Measurements from ENCODE around the gene SELENOM.
"Not testable (repeated sequence)": the region's sequence is repeated elsewhere in the genome, so short reads cannot be mapped to it uniquely, and the experiment has no call there.

The SELENOM gene

GRCh38 chr22:31103899-31104694 lies 3.3 kb downstream of the SELENOM start:
- no peak for DNase-seq

GRCh38 chr22:31103111-31103510 lies 4.3 kb downstream of the SELENOM start:
- DNase-seq, result no peak

DNA sequence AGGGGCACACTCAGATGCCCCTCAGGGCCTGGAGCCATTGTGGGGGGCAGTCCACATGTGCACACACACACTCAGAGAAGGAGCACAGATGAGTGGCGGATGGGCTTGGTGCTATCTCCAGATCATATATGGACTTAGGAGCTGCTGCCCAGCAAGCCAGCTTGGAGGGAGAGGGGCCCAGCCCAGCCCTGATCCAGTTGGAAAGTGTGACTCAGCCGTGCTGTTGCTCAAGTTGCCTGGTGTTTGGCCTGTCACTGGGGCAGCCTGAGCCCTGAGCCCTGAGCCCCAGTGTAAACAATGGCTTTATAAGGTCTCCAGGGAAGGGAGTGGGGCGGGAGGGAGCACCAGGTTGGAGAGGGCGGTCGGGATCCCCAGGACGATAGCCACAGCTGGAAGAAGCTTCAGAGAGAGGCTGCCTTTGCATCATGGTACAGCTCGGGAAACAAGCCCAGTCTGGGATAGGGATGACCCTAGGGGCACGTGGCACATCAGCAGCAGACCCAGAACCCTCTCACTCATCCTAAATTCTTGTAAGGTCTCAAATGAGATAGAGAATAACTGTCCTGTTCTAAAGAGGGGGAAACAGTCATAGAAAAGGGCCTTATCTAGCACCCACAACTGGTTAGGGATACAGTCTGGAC lies 4.8 kb downstream of the SELENOM start:
- DNase-seq, result no peak

GRCh38 chr22:31100762-31101525 lies 6.4 kb downstream of the SELENOM start:
- no peak for DNase-seq

GRCh38 chr22:31099841-31100761 lies 7.3 kb downstream of the SELENOM start:
- no peak for DNase-seq

DNA sequence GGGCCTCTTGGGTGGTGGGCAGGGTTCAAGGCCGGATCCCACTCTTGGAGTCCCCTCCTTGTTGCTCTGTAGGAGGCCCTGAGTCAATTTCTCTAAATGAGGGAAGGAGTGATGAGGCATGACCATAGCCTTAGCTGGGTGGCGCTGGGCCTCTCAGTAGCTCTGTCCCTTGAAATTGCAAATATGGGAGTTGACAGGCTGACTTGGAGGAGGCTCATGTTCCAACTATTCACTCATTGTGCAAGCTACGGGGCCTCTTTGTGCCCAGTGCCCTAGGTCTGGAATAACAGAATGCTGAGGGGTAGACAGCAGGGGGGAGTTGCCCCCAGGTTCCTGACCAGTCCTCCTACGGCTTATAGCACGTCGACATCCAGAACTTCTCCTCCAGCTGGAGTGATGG lies 8.0 kb downstream of the SELENOM start:
- DNase-seq, result no peak

- DNase-seq, result no peak
These were observed 8.7 kb downstream of the SELENOM start for GRCh38 chr22:31098632-31099110.

DNA sequence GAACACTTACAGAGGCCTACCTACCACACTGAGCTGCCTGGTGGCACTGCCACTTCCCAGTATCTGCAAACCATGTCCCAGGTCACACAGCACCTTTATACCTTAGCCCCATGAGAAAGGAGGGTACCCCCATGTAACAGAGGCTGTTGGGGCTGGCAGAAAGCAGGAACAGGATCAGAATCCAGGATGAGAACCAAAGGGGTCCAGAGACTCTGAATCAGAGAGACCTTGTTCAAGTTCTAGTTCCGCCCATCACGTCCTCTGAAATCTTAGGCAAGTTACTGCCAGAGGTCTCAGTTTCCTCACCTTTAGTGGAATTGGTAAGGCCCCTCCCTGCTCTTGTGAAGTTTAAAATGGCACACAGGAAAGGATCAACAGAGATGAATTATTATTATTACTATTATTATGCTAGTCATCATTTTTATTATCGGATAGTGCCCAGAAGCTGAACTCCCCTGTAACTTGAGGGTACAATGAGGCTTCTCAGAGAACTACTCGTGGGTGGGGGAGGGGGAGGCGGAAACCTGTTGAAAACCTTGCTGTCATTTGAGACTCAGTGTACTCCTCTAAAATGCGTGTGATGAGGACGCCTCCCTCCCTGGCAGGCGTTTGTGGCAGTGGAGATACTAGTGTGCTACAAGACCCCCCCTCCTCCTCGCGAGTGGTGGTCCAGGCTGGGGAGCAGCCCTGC lies 9.3 kb downstream of the SELENOM start:
- DNase-seq, result no peak

DNA sequence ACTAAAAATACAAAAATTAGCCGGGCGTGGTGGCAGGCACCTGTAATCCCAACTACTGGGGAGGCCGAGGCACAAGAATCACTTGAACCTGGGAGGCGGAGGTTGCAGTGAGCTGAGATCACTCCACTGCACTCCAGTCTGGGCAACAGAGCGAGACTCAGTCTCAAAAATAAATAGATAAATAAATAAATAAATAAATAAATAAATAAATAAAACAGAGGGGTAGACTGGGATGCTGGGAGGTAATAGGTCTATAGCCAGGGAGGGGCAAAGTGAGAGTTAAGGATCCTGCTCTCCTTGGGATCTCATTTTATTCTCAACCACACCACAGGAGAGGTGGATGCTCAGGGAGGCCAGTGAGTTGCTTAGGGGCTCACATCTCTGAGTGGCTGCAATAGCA lies 9.8 kb downstream of the SELENOM start:
- DNase-seq, result not testable (repeated sequence)

DNA sequence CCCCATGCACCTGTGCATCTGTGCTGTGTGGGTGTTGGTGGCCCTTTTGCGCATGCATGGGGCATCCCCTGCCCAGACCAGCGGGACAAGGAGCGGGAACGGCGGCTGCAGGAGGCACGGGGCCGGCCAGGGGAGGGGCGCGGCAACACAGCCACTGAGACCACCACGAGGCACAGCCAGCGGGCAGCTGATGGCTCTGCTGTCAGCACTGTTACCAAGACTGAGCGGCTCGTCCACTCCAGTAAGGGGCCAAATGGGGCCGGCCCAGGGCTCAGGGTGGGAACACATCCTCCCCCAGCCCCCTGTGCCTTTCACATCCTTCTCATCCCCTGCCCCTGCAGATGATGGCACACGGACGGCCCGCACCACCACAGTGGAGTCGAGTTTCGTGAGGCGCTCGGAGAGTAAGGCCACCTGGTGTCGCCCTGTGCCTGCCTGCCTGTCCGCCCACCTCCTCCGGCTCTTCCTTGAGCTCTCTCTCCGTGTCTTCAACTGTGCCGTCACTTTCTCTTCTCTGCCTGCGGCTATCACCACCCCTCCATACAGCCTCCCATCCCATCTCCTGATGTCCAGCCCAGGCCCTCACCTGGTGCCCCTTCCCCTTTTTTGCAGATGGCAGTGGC lies 10.6 kb downstream of the SELENOM start:
- DNase-seq, result no peak

DNA sequence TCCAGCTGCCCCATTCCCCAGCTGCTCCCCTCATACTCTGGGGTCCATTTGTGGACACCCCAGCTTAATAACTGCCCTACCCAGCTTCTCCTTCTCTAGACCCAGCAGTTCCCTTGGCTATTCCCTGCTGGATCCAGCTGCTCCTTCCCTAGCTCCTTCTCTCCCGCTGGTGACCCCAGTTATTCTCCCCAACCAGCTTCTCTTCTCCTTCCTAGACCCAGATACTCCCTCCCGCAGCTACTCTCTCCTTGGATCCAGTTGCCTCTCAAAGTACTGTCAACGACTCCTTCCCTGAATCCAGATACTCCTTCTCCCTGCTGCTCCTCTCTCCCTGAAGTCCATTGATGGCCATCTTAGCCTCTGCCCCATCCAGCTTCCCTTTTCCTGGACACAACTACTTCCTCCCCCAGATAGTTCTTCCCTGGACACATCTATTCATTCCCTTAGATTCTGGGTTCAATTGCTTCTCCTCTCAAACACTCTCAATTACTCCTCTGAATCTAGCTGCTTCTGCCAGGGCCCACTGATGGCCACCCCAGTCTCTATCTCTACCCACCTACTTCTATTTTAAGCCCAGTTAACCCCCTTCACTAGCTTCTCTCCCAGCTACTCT lies 11.6 kb downstream of the SELENOM start:
- DNase-seq, result no peak

DNA sequence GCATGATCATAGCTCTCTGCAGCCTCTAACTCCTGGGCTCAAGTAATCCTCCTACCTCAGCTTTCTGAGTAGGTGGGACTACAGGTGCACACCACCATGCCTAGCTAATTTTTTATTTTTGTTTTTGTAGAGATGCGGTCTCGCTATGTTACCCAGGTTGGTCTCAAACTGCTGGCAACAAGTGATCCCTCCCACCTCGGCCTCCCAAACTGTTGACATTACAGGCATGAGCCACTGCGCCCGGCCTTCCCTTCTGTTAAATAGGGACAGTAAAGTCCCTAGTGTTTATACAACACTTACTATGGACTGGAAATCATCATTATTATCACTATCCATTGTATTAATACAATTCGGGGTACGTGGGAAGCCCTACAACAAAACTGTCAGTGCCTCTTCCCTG lies 12.6 kb downstream of the SELENOM start:
- no peak for DNase-seq

GRCh38 chr22:31094021-31094551 lies 13.3 kb downstream of the SELENOM start:
- no peak for DNase-seq

DNA sequence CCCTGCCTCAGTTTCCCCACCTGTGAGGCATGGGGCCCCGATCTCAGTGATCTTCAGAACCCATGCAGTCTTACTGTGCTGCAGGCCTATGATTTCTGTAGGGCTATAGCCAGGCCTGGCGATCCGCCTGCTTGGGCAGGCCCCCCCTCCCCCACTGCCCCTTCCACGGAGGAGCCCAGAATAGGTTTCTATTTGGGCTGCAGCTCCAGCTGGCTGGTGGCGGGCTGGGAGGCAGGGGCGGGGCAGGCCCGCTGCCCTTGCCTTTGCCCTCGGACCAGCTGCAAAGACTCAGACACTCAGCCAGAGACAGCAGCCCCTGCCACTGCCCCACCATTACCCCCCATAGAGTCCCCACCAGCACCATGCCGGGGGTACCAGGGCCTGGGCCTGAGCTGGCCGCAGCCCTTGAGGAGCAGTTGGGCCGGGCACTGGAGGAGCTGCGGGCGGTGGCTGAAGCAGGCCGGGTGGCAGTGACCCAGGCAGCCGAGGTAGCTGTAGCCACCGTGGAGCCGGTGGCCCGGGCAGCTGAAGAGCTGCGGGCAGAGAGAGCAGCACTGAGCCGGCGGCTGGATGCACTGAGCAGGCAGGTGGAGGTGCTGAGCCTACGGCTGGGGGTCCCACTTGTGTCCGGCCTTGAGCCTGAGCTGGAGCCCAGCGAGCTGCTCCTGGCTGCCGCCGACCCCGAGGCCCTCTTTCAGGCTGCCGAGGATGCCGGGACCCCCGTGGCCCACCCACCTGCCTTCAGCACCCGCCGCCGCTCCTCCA lies 14.1 kb downstream of the SELENOM start:
- no peak for DNase-seq

GRCh38 chr22:31092161-31092560 lies 15.2 kb downstream of the SELENOM start:
- DNase-seq, result no peak

DNA sequence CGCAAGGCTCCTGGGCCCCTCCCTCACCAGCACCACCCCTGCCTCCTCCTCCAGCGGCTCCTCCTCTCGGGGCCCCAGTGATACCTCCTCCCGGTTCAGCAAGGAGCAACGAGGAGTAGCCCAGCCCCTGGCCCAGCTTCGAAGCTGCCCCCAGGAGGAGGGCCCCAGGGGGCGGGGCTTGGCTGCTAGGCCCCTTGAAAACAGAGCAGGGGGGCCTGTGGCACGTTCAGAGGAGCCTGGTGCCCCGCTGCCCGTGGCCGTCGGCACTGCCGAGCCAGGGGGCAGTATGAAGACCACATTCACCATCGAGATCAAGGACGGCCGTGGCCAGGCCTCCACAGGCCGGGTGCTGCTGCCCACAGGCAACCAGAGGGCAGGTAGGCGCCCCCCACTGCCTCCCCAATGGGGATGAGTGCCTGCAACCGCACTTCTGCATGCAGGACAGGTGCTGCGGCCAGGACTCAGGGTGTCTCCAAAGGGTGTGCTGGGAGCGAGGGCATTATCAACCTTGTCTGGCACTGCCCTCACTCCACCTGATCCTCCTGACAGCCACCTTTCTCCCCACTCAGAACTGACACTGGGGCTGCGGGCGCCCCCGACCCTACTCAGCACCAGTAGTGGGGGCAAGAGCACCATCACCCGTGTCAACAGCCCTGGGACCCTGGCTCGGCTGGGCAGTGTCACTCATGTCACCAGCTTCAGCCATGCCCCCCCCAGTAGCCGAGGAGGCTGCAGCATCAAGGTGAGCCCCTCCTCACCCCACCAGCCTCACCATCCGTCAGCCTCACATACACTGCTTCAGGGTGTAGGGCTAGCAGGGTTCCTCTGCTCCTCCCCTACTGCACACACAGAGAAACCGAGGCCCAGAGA lies 16.0 kb downstream of the SELENOM start:
- no peak for DNase-seq

DNA sequence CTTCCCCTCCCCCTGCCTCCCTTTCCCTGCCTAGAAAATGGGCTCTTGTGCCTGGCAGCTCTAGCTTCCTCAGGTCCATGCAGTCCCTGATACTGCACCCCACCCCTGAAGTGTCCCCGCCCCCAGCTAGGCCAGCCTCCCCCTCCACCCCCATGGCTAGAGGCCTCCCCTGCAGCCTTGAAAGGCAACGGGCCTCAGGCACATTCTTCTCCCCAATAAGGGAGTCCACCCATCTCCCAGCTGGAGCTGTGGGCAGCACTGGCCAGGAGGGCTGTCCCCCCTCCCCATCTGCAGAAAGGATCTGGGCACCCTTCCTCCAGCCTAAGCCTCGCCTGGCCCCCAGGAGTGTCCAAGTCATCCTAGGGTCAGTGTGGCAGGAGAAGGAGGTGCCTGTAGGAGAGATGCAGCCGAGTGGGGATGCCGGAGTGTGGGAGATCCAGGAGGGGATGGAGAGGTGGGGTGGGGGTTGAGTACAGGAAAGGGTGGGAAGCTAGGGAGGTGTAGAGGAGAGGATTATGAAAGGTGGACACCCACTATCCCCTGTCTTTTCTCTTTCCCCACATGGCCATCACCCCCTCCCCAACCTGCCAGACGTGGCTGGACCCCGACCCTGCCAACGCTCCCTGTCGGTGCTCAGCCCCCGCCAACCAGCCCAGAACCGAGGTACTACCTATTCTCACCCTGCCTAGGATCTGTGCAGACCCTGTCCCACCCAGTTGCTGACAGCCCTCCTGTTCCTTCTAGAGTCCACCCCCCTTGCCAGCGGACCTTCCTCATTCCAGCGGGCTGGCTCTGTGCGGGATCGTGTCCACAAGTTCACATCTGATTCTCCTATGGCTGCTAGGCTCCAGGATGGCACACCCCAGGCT lies 16.9 kb downstream of the SELENOM start:
- DNase-seq, result no peak
